ENCODE results near the gene MRPS9.

The MRPS9 gene

GRCh38 chr2:105037572-105038382 is at the start of gene MRPS9:
MRPS9 (plus strand) TSS chr2:105038069; CDS start chr2:105038093, 24 bp downstream.
- peak; percentile 90 to 95 for DNase-seq

- no peak for DNase-seq
These were observed 32.5 kb upstream of the MRPS9 start for GRCh38 chr2:105005181-105005951.

GRCh38 chr2:105007367-105007766 is 30.5 kb upstream of the MRPS9 start:
- no peak for DNase-seq

DNA sequence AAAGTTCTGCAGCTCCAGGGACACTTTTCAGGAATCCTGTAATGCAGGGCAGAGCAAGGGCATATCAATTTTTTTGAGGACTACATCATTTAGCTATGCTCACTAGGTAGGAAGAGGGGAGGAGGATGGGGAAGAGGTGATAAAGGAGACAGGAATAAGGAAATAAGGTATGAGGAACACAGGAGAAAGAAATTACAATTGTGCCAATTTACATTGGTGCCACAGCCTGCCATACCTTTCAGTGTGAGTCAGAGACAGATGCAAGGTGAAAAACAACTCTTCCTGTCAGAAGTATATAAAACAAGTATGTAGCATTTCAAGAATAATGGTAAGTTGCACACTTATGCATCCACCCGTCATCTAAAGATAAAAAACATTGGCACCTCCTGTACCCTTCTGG is 5.4 kb upstream of the MRPS9 start:
- no peak for DNase-seq

GRCh38 chr2:105034170-105034569 is 3.7 kb upstream of the MRPS9 start:
- DNase-seq = no peak

GRCh38 chr2:105038383-105039061 is 653 bp downstream of the MRPS9 start:
- DNase-seq = peak in 1 of 2 experiments; percentile 28

DNA sequence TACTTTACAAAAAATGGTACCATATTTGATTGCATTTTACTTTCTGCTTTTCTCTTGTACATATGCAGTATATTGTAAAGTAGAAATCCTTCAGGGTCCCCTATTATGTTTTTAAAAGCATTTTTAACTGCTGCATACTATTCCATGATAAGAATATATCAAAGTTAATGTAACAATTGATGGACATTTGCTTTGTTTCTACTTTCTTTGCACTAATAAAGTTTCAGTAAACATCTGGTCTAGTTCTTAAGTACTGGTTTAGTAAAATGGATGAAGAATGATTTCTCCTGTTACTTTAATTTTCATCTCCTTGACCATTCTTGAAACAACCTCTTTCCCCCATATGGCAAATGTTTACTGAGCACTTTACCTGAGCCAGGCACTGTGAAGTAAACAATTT is 1.7 kb downstream of the MRPS9 start:
- no peak for DNase-seq

- no peak for DNase-seq
These were observed 4.3 kb downstream of the MRPS9 start for GRCh38 chr2:105042189-105042588.

DNA sequence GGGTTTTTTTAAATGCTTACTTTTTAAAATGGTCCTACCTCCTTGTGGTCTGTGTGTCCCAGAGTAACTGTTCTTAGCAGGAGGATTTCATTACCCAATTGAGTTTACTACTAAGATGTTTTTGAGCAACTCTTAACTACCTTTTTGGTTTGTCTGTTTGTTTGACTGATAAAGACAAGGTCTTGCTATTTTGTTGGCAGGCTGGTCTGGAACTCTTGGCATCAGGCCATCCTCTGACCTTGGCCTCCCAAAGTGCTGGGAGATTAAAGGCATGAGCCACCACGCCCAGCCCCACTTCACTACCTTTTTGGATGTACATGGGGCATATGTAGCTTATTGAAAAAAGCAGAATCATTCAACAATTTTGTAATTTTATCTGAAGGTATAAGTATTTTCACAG is 14.9 kb downstream of the MRPS9 start:
- DNase-seq = no peak

DNA sequence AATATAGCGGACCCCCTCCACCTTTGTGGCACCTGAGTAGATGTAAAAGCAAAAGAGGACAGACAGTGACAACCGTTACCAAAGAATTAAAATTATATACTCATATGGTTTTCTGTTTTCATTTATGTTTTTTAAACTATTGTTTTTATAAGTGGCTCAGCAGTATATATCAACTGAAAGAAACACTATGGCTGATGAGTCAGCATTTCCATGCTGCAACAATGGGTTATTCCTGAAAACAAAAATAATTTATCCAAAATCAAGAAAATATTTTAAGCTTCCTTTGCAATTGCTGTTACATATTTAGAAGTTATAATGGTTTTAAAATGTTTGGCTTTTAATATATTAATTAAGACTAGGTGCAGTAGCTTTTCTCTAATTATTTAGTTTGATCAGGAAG is 17.7 kb downstream of the MRPS9 start:
- no peak for DNase-seq

GRCh38 chr2:105056245-105056644 is 18.4 kb downstream of the MRPS9 start:
- no peak for DNase-seq

GRCh38 chr2:105057005-105057404 is 19.1 kb downstream of the MRPS9 start:
- DNase-seq = no peak

GRCh38 chr2:105061560-105061959 is 23.7 kb downstream of the MRPS9 start:
- no peak for DNase-seq

- DNase-seq = no peak
These were observed 24.3 kb downstream of the MRPS9 start for GRCh38 chr2:105062158-105062557.

DNA sequence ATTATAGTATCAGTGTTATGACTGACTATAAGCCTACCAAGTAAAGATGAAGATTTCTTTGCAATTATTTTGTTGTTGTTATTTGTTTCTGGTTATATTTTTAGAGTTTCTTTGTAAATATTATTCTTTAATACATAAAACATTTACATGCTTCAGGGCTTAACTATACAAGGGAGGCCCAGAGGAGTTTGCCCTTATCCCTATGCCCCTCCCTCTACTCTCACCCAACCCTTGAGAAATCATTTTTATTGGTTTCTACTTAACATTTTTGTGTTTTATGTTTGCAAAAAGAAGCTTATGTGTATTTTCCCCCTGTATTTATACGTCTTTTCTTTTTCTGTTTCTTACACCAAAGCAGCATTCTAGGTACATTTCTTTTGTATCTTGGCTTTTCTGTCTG is 30.5 kb downstream of the MRPS9 start:
- no peak for DNase-seq

DNA sequence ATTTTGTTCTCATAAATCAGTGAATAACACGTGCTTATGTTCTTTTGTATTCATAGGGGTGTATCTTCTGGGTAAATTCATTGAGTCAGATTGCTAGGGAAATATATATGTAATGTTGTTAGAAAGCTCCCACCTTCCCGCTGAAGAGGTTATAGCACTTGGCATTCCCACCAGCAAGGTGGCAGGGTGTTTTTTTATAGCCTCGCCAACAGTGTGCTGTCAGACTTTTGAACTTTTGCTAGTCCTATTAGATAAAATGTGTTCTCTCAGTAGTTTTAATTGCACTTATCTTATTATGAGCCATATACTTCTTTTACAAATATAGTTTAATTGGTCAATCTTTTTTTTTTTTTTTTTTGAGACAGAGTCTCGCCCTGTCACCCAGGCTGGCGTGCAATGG is 31.0 kb downstream of the MRPS9 start:
- DNase-seq = no peak

DNA sequence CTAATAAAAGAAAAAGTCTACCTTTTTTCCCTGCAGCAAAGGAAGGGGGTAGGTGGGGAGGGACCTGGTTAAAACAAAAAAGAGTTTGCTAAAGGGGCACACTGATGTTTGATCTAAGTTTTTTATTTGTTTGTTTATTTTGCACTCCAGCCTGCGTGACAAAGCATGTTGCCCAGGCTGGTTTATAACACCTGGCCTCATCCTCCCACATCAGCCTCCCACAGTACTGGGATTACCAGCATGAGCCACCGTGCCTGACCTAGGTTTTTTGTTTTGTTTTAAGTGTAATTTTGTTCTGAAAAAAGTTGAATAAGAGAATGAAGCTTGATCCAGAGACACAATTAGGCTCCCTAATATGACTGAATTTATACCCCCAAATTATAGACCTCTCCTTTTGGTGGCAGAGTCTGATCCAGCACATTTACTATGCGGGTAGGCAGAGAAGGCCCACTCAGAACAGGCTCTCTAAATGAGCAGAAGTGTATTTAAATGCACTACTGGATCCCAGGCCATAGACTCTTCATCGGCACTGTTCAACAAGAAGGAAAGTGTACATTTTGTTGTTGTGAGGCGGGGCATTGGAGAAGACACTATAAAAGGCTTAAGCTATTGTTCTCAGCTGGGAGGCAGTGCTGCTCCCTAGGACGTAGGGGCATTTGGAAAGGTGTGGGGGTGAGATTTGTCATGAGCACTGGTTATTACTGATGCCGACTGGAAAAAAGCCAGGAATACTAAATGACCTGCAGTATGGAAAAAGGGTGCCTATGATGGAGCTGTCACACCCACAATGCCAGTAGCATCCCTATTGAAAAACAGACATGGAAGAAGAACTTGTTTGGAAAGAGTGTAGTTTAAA is 32.4 kb downstream of the MRPS9 start:
- no peak for DNase-seq

- no peak for DNase-seq
These were observed 33.5 kb downstream of the MRPS9 start for GRCh38 chr2:105071379-105071778.

DNA sequence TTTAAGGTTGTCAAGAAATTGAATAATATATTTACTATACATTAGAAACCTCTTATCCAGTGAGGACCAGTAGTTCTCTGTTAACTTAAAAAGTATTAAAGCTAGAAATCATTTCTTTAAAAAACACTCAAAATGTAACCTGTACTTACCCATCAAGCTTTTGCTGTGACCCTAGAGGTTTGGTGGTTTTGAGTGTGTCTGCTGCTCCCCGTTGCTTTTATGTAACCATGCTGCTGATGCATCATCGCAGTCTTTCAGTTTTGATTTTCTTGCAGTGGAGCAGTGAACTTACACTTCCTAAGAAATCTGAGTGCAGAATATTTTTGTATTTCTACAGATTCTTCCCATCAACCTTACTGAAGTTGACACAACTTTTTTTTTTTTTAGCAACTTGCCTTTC is 34.2 kb downstream of the MRPS9 start:
- DNase-seq = no peak

DNA sequence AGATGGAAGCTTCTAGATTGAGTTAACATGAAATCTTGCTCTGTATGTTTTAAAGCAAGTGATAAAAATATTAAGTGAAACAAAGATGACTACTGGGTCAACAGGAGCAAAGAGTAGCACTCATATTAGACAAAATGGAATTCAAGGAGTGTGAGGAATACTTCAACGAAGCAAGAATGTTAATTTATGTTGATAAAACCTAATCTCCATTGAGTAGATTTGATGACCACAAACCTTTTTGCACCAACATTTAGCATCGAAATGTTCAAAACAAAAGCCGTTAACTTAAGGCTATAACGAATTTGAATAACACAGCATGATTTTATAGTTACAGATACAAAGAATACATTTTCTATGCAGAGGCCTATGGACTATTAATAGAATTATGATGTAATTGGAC is 35.7 kb downstream of the MRPS9 start:
- DNase-seq = no peak

DNA sequence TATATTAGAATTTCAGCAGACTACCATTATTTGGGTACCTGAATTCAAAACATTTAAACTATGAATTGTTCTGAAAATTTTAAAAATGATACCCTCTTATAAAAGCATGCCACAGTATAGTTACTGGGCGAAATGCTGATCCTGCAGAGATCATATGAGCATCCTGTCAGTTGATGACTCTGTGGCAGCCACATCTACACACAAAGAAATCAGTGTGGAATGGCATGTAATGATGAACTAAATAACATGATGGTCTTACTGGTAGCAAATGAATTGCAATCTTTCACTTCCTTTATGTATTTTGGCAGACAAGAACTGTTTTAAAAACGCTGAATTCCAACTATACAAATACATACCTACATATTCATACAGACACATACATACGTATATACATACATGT is 38.3 kb downstream of the MRPS9 start:
- no peak for DNase-seq

- DNase-seq = no peak
These were observed 41.1 kb downstream of the MRPS9 start for GRCh38 chr2:105078906-105079495.

Measured in Kasumi-1 (cell line).